OCI-LY7 (cell line): Measurements from ENCODE around the gene FOXC2.
A peak's percentile ranks its signal among the peaks of the same experiment; 100 is the strongest.

ENCODE experiments used
- CTCF ChIP-seq: fragments of 200-600 bp; sonication (generic); conservative IDR thresholded peaks from 2 replicates; pipeline ENCODE4 v1.5.1; 2014; ENCODE audit warnings: mild to moderate bottlenecking, antibody characterized with exemption, low read length, moderate library complexity, mixed read lengths
- EZH2phosphoT487 ChIP-seq: fragments of 200-600 bp; sonication (generic); IDR thresholded peaks from 2 replicates; pipeline ENCODE4 v1.6.1; 2018; ENCODE audit warnings: low read depth, borderline replicate concordance, mild to moderate bottlenecking, mixed run types, antibody characterized with exemption, low read length, moderate library complexity, mixed read lengths

- TF ChIP-seq CTCF: peak; percentile 100
- TF ChIP-seq EZH2phosphoT487: no peak
These were observed 2.9 kb upstream of the FOXC2 start for GRCh38 chr16:86563469-86564345.
